Subcutaneous abdominal adipose tissue (tissue), 5 donors: ENCODE results near the gene THOC2.
"Not testable (repeated sequence)": the region's sequence is repeated elsewhere in the genome, so short reads cannot be mapped to it uniquely, and the experiment has no call there.

Experiments used
- H3K27ac ChIP-seq: one replicate; pipeline ENCODE4 v1.7.0; 2013; ENCODE audit warnings: low read depth, mild to moderate bottlenecking, inconsistent platforms, low read length, moderate library complexity
- H3K27me3 ChIP-seq, 5 donors: one replicate each; pipeline ENCODE4 v1.7.0; 2013; ENCODE audit warnings: low read length in 5 of 5, inconsistent platforms in 1 of 5; ENCODE audit not compliant: control insufficient read depth in 5 of 5, insufficient read depth in 4 of 5
- H3K36me3 ChIP-seq, 5 donors: one replicate each; pipeline ENCODE4 v1.7.0; 2013; ENCODE audit warnings: low read length in 5 of 5; ENCODE audit not compliant: control insufficient read depth in 5 of 5, insufficient read depth in 5 of 5
- H3K4me1 ChIP-seq, 5 donors: one replicate each; pipeline ENCODE4 v1.7.0; 2013; ENCODE audit warnings: low read length in 5 of 5, mild to moderate bottlenecking in 3 of 5, moderate library complexity in 1 of 5; ENCODE audit not compliant: control insufficient read depth in 5 of 5, insufficient read depth in 5 of 5
- H3K4me3 ChIP-seq, 5 donors: one replicate each; pipeline ENCODE4 v1.7.0; 2013; ENCODE audit warnings: low read length in 5 of 5, low read depth in 1 of 5
- H3K9ac ChIP-seq, 5 donors: one replicate each; pipeline ENCODE4 v1.7.0; 2013; ENCODE audit warnings: low read length in 5 of 5, mild to moderate bottlenecking in 4 of 5, moderate library complexity in 3 of 5
- H3K9me3 ChIP-seq, 5 donors: one replicate each; pipeline ENCODE4 v1.7.0; 2013; ENCODE audit warnings: low read length in 5 of 5; ENCODE audit not compliant: control insufficient read depth in 5 of 5
- donor health status: healthy.
- donor health status: healthy.
- donor health status: healthy.
- donor health status: healthy.
- donor health status: healthy.

The THOC2 gene

GRCh38 chrX:123732670-123733363 is at the start of gene THOC2:
TSS of gene THOC2 (minus strand) at chrX:123733052. CDS start at chrX:123733022, 30 bp downstream.
- Histone ChIP-seq H3K27me3 (no peaks in the 10 kb centered on the region), H3K9ac (peak within 1 kb of the TSS; percentile 29 to 83 (median 77)), H3K4me1 (peaks cover 0 to 16% (median 11%) of the 10 kb centered on the region in 5 donors), H3K9me3 (peaks cover 0 to 6% (median 0%) of the 10 kb centered on the region in 5 donors), H3K4me3 (peak within 1 kb of the TSS; percentile 85 to 94 (median 87)), H3K36me3 (no peaks in the 10 kb centered on the region), H3K27ac (peak within 1 kb of the TSS; percentile 82)

GRCh38 chrX:123781786-123782185 is 48.9 kb upstream of the THOC2 start:
- H3K27me3 ChIP-seq, H3K4me1 ChIP-seq, H3K9me3 ChIP-seq, H3K27ac ChIP-seq, H3K4me3 ChIP-seq, H3K36me3 ChIP-seq, H3K9ac ChIP-seq: not testable (repeated sequence)

GRCh38 chrX:123779908-123780396 is 47.1 kb upstream of the THOC2 start:
- Histone ChIP-seq H3K27me3 (peaks cover 0 to 2% (median 0%) of the 10 kb centered on the region in 5 donors), H3K36me3 (no peaks in the 10 kb centered on the region), H3K9ac (no peak overlapping the region), H3K4me1 (peaks cover 0 to 3% (median 0%) of the 10 kb centered on the region in 5 donors), H3K9me3 (no peaks in the 10 kb centered on the region), H3K4me3 (no peak overlapping the region), H3K27ac (no peak overlapping the region)

- Histone ChIP-seq H3K36me3 (no peaks in the 10 kb centered on the region), H3K4me3 (no peak overlapping the region), H3K27me3 (peaks cover 0 to 4% (median 0%) of the 10 kb centered on the region in 5 donors), H3K27ac (no peak overlapping the region), H3K9ac (no peak overlapping the region), H3K4me1 (no peaks in the 10 kb centered on the region), H3K9me3 (peaks cover 0 to 3% (median 0%) of the 10 kb centered on the region in 5 donors)
Measured at GRCh38 chrX:123773258-123773988, 40.6 kb upstream of the THOC2 start.

GRCh38 chrX:123771449-123772064 is 38.7 kb upstream of the THOC2 start:
- H3K9ac ChIP-seq: no peak overlapping the region
- peaks cover 0 to 3% (median 0%) of the 10 kb centered on the region in 5 donors for H3K9me3 ChIP-seq
- peaks cover 0 to 4% (median 0%) of the 10 kb centered on the region in 5 donors for H3K27me3 ChIP-seq
- H3K4me3 ChIP-seq: no peak overlapping the region
- no peaks in the 10 kb centered on the region for H3K4me1 ChIP-seq
- no peaks in the 10 kb centered on the region for H3K36me3 ChIP-seq
- H3K27ac ChIP-seq: no peak overlapping the region

- H3K27me3 ChIP-seq: peaks cover 0 to 3% (median 0%) of the 10 kb centered on the region in 5 donors
- H3K9ac ChIP-seq: no peak overlapping the region
- no peaks in the 10 kb centered on the region for H3K36me3 ChIP-seq
- no peak overlapping the region for H3K27ac ChIP-seq
- no peaks in the 10 kb centered on the region for H3K9me3 ChIP-seq
- H3K4me1 ChIP-seq: peaks cover 0 to 3% (median 0%) of the 10 kb centered on the region in 5 donors
- peak overlapping the region; percentile 51 to 72 (median 56) for H3K4me3 ChIP-seq
Measured at GRCh38 chrX:123764967-123765871, 32.4 kb upstream of the THOC2 start.

- H3K4me1 ChIP-seq, H3K27me3 ChIP-seq, H3K9ac ChIP-seq, H3K9me3 ChIP-seq, H3K4me3 ChIP-seq, H3K36me3 ChIP-seq, H3K27ac ChIP-seq: not testable (repeated sequence)
Measured at GRCh38 chrX:123759849-123760248, 27.0 kb upstream of the THOC2 start.

GRCh38 chrX:123757794-123758193 is 24.9 kb upstream of the THOC2 start:
- not testable (repeated sequence) for H3K9me3 ChIP-seq, H3K36me3 ChIP-seq, H3K27me3 ChIP-seq, H3K27ac ChIP-seq, H3K9ac ChIP-seq, H3K4me1 ChIP-seq, H3K4me3 ChIP-seq

- Histone ChIP-seq H3K27ac (no peak overlapping the region), H3K27me3 (no peaks in the 10 kb centered on the region), H3K9me3 (peaks cover 0 to 8% (median 0%) of the 10 kb centered on the region in 5 donors), H3K4me1 (no peaks in the 10 kb centered on the region), H3K9ac (no peak overlapping the region), H3K36me3 (no peaks in the 10 kb centered on the region), H3K4me3 (no peak overlapping the region)
Measured at GRCh38 chrX:123756320-123756719, 23.5 kb upstream of the THOC2 start.
